22Rv1 (cell line): ENCODE measurements around the gene MAN1C1.

Source experiments
- H3K27ac ChIP-seq: fragments of 450-650 bp; 2 replicates; pipeline ENCODE4 v1.5.1; 2017
- CTCF ChIP-seq: fragments of 450-650 bp; IDR thresholded peaks from 2 replicates; pipeline ENCODE4 v1.5.1; 2017; ENCODE audit warnings: mild to moderate bottlenecking
- ZFX ChIP-seq: fragments of 450-650 bp; IDR thresholded peaks from 2 replicates; pipeline ENCODE4 v1.6.1; 2017; ENCODE audit warnings: antibody characterized with exemption, borderline replicate concordance

Gene MAN1C1

GRCh38 chr1:25756215-25756614 lies 139.6 kb downstream of the MAN1C1 start:
- TF ChIP-seq CTCF: no peak
- no peak for TF ChIP-seq ZFX
- H3K27ac ChIP-seq: no peak overlapping the region

DNA sequence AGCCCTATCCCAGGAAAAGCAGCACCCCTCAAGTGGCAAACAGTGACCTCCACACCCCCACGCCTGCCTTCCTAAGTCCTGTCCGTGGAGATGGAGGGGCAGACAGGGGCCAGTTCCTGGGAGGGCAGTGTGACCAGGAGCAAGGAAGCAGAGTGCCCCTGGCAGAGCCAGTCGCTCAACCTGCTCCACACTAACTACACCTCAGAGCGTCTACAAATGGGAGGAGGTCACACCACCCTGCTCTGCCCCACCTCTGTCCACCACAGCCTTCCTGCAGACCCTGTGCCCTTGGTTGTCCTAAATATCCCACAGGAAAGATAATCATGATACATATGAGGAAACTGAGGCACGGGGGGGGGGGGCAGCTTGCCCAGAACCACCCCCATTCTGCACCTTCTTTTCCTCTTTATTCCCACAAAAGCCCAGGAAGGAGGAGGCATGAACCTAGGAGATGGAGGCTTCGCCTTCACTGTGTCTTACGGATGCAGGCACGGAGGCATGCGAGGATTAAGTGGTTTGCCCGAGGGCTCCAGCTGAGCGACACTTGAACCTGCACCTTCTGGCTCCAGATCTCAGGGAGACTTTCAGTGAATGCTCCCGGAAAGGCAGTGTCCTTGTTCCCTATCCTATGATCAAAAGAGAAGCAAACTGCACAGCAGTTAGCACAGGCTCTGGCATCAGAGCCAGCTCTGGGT lies 140.7 kb downstream of the MAN1C1 start:
- TF ChIP-seq CTCF (no peak), ZFX (no peak)
- H3K27ac ChIP-seq: no peak overlapping the region

- TF ChIP-seq CTCF (no peak), ZFX (no peak)
- no peak overlapping the region for H3K27ac ChIP-seq
These were observed 141.2 kb downstream of the MAN1C1 start for GRCh38 chr1:25757846-25758185.

- TF ChIP-seq ZFX: no peak
- no peak for TF ChIP-seq CTCF
- H3K27ac ChIP-seq: no peak overlapping the region
These were observed 142.0 kb downstream of the MAN1C1 start for GRCh38 chr1:25758466-25759070.

DNA sequence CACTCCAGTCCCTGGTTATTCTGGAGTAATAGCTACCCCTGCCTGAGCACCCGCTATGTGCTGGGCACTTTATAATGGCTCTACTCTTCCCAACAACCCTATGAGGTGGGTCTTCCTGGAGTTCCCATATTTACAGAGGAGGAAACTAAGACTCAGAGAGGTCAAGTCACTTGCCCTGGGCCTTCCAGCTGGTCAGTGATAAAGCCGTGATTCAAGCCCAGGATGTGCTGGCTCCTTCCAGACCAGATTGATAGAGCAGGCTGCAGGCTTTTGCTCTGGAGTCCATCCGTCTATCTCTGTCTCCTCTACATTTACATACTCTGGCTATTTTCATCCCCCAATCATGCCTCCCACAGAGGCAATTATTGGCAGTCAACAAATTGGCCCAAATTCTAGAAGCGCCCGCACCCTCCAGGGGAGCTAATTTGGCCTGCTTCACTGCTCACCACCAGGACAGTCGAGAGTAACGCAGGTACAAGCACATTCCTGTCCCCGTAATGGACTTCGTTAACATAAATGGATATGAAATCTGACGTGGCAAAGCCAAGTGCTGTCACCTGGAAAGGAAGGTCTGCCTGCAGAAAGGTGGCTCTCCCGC lies 143.6 kb downstream of the MAN1C1 start:
- H3K27ac ChIP-seq: no peak overlapping the region
- TF ChIP-seq ZFX (no peak), CTCF (no peak)

- no peak overlapping the region for H3K27ac ChIP-seq
- TF ChIP-seq ZFX (no peak), CTCF (no peak)
These were observed 144.3 kb downstream of the MAN1C1 start for GRCh38 chr1:25760871-25761270.

DNA sequence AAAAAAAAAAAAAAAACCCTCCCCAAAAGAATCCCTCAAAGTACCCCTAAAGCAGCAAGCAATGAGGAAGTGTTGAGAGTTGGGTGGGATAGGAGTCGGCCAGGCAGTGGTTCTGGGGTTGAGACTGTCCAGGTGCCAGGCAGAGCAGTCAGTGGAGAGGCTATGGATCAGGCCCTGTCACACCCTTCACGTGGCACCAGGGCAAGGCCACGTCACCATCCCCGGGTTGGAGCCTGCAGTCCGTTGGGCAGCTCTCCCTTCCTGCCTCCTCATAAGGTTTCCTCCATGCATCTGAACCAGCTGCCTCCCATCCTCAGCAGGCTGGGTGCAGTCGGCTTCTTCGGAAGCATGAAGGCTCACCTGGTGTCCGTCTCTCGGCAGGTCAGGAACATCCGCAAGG lies 146.9 kb downstream of the MAN1C1 start:
- TF ChIP-seq ZFX: no peak
- no peak for TF ChIP-seq CTCF
- no peak overlapping the region for H3K27ac ChIP-seq
